ENCODE measurements around the gene NOP16.

DNA sequence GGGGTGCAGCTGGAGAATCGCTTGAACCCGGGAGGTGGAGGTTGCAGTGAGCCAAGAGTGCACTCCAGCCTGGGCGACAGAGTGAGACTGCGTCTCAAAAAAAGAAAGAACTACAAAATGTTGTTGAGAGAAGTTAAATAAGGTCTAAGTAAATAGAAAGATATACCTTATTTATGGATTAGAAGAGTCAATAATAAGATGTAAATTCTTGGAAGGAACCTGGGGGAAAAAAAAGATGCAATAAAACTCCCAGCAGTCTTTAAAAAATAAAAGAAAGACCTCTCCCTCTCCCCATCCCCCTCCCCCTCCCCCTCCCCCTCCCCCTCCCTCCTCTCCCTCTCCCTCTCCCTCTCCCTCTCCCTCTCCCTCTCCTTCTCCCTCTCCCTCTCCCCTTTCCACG lies 44.3 kb upstream of the NOP16 start:
- TF ChIP-seq, protein P1, sequence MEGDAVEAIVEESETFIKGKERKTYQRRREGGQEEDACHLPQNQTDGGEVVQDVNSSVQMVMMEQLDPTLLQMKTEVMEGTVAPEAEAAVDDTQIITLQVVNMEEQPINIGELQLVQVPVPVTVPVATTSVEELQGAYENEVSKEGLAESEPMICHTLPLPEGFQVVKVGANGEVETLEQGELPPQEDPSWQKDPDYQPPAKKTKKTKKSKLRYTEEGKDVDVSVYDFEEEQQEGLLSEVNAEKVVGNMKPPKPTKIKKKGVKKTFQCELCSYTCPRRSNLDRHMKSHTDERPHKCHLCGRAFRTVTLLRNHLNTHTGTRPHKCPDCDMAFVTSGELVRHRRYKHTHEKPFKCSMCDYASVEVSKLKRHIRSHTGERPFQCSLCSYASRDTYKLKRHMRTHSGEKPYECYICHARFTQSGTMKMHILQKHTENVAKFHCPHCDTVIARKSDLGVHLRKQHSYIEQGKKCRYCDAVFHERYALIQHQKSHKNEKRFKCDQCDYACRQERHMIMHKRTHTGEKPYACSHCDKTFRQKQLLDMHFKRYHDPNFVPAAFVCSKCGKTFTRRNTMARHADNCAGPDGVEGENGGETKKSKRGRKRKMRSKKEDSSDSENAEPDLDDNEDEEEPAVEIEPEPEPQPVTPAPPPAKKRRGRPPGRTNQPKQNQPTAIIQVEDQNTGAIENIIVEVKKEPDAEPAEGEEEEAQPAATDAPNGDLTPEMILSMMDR (conservative IDR thresholded peaks at IDR 0.05 in 1 of 2, IDR thresholded peaks at IDR 0.05 in 1 of 2; ENCODE audit: low read depth in 1 of 2, low read length in 2 of 2): no peak
- no peak for TF ChIP-seq EZH2 (IDR thresholded peaks at IDR 0.05; ENCODE audit: low read length, missing control alignments)

Measured in fibroblast of lung (primary cell).